ENCODE measurements around the gene RPL27A.

- no peak for TF ChIP-seq POLR2AphosphoS5 (IDR thresholded peaks at IDR 0.05)
- no peak for TF ChIP-seq CTCF (IDR thresholded peaks at IDR 0.05)
Measured at GRCh38 chr11:8726395-8726794, 43.8 kb downstream of the RPL27A start.
